CD4-positive, alpha-beta T cell (primary cell): ENCODE data around the gene SLF2. TPM values are rescaled to one million over a fixed set of nuclear protein-coding genes. Genes with fewer than 3 reads are reported as not detected.
A peak's percentile ranks its signal among the peaks of the same experiment; 100 is the strongest.

ENCODE experiments used
- ATAC-seq: fragments of 200-7000 bp; cut with Tn5 transposase; one replicate; pipeline ENCODE4 v1.10.0; 2022; ENCODE audit warnings: mild to moderate bottlenecking; ENCODE audit not compliant: poor library complexity
- CTCF ChIA-PET: fragments of 350-600 bp; sonication (Branson Sonifier 250); formaldehyde crosslinking; loops from one replicate; lab custom pipeline; 2021; ENCODE audit warnings: antibody characterized with exemption, inconsistent platforms; lab: Charles Lee
- POLR2A ChIA-PET: fragments of 350-600 bp; sonication (Branson Sonifier 250); formaldehyde crosslinking; loops from one replicate; lab custom pipeline; 2021; ENCODE audit warnings: antibody characterized with exemption, inconsistent platforms; lab: Charles Lee
- DNase-seq, 14 experiments: peaks; one replicate each; pipeline ENCODE4 v3.0.0-alpha.2; 2013 to 2020; ENCODE audit warnings: mixed read lengths in 2 of 14
- H3K27ac ChIP-seq, 2 donors: one replicate each; pipeline versions ENCODE4 v1.5.1 to v1.7.0; 2013; ENCODE audit warnings: low read length in 2 of 2, low read depth in 1 of 2, mild to moderate bottlenecking in 1 of 2
- H3K27me3 ChIP-seq, 2 experiments: 1 replicate in 1 of 2; 2 replicates in 1 of 2; pipeline versions ENCODE4 v1.6.1 to v1.7.0; 2013; ENCODE audit warnings: low read length in 2 of 2, control low read depth in 1 of 2, mild to moderate bottlenecking in 1 of 2, moderate library complexity in 1 of 2; ENCODE audit not compliant: insufficient read depth in 2 of 2, control insufficient read depth in 1 of 2
- H3K36me3 ChIP-seq: one replicate; pipeline ENCODE4 v1.6.1; 2013; ENCODE audit warnings: low read length, control low read depth; ENCODE audit not compliant: insufficient read depth
- H3K4me1 ChIP-seq: one replicate; pipeline ENCODE4 v1.6.1; 2013; ENCODE audit warnings: low read length, control low read depth; ENCODE audit not compliant: insufficient read depth
- H3K4me3 ChIP-seq: one replicate; pipeline ENCODE4 v1.5.1; 2013; ENCODE audit warnings: mild to moderate bottlenecking, low read length, moderate library complexity
- H3K9me3 ChIP-seq, 2 experiments: 1 replicate in 1 of 2; 2 replicates in 1 of 2; pipeline versions ENCODE4 v1.6.1 to v1.7.0; 2013; ENCODE audit warnings: low read length in 2 of 2, mild to moderate bottlenecking in 2 of 2, control low read depth in 1 of 2, moderate library complexity in 1 of 2; ENCODE audit not compliant: control insufficient read depth in 1 of 2, insufficient read depth in 1 of 2
- H3K27ac Mint-ChIP-seq: one replicate; pipeline ENCODE4 v1.8.0; 2020; ENCODE audit warnings: mixed read lengths
- H3K27me3 Mint-ChIP-seq: one replicate; pipeline ENCODE4 v1.8.0; 2021; ENCODE audit warnings: mixed read lengths
- H3K36me3 Mint-ChIP-seq: one replicate; pipeline ENCODE4 v1.8.0; 2021; ENCODE audit warnings: low read depth, mixed read lengths
- H3K4me1 Mint-ChIP-seq: one replicate; pipeline ENCODE4 v1.8.0; 2021; ENCODE audit warnings: low read depth, mixed read lengths
- H3K4me3 Mint-ChIP-seq: one replicate; pipeline ENCODE4 v1.8.0; 2020; ENCODE audit warnings: mild to moderate bottlenecking, mixed read lengths
- H3K9me3 Mint-ChIP-seq: one replicate; pipeline ENCODE4 v1.8.0; 2020; ENCODE audit warnings: mixed read lengths
- intact Hi-C, 2 experiments: fragments of 100-400 bp; cut with DNase I in 1 of 2; cut with micrococcal nuclease in 1 of 2; formaldehyde crosslinking; loops; one replicate each; pipeline versions ENCODE4 v1.15.1 to v1.9.0; 2023 to 2025; cut with DNase I, micrococcal nuclease
- total RNA-seq, 174 experiments: library from RNA in 2 of 174; stranded (reverse) in 2 of 174; gene quantifications; one replicate each; pipeline ENCODE4 v1.2.3 and lab custom pipeline; 2021 to 2026
- TF ChIP-seq, protein P1 (sequence below): fragments of 200-600 bp; IDR thresholded peaks from one replicate; pipeline ENCODE4 v1.8.0; 2022; ENCODE audit warnings: antibody characterized with exemption, mild to moderate bottlenecking

The SLF2 gene
- total RNA-seq, 2 experiments from 2014 or later = 11.1 TPM

DNA sequence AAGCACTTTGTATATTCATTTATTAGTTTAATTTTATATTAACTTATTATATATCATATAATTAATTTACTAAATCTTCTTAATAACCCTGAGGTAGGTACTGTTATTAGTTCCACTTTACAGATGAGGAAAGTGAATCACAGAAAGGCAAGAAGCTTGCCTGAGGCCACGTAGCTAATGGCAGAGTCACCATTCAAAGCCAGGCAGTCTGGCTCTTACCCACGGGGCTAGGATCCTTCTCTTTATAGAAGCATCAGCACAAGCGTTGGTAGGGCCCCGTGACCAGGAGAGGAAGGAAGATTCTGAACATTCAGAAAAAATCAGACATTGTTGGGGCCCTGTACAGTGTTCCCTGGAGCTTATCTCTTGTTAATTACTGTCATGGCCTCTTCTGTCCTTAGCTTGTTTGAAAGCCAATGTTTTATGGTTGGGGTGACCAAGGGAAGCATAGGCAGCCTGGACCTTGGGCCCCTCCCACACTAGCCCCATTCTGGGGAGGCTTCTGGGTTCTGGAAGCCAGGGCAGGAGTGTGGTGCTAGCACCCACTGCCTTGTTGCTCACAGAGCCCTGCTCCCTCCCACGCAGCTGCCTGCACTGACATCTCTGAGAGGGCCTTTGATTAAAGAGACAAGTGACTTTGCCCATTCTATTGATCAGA lies 31.1 kb upstream of the SLF2 start:
- no peak overlapping the region for H3K27ac ChIP-seq
- no peak overlapping the region for H3K4me3 Mint-ChIP-seq
- H3K36me3 ChIP-seq = no peaks in the 10 kb centered on the region
- intact Hi-C loops = no loop called here
- TF ChIP-seq, protein P1, sequence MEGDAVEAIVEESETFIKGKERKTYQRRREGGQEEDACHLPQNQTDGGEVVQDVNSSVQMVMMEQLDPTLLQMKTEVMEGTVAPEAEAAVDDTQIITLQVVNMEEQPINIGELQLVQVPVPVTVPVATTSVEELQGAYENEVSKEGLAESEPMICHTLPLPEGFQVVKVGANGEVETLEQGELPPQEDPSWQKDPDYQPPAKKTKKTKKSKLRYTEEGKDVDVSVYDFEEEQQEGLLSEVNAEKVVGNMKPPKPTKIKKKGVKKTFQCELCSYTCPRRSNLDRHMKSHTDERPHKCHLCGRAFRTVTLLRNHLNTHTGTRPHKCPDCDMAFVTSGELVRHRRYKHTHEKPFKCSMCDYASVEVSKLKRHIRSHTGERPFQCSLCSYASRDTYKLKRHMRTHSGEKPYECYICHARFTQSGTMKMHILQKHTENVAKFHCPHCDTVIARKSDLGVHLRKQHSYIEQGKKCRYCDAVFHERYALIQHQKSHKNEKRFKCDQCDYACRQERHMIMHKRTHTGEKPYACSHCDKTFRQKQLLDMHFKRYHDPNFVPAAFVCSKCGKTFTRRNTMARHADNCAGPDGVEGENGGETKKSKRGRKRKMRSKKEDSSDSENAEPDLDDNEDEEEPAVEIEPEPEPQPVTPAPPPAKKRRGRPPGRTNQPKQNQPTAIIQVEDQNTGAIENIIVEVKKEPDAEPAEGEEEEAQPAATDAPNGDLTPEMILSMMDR = no peak
- no peak overlapping the region for H3K27ac Mint-ChIP-seq
- ATAC-seq (no peak), DNase-seq (peak in 1 of 14 experiments; percentile 8)
- H3K9me3 Mint-ChIP-seq = no peaks in the 10 kb centered on the region
- no peaks in the 10 kb centered on the region for H3K9me3 ChIP-seq
- no peaks in the 10 kb centered on the region for H3K27me3 ChIP-seq
- ChIA-PET CTCF (no interaction called here), POLR2A (no interaction called here)
- H3K36me3 Mint-ChIP-seq = no peaks in the 10 kb centered on the region
- no peaks in the 10 kb centered on the region for H3K4me1 Mint-ChIP-seq
- peaks cover 5% of the 10 kb centered on the region for H3K27me3 Mint-ChIP-seq
- H3K4me3 ChIP-seq = no peak overlapping the region
- H3K4me1 ChIP-seq = no peaks in the 10 kb centered on the region

DNA sequence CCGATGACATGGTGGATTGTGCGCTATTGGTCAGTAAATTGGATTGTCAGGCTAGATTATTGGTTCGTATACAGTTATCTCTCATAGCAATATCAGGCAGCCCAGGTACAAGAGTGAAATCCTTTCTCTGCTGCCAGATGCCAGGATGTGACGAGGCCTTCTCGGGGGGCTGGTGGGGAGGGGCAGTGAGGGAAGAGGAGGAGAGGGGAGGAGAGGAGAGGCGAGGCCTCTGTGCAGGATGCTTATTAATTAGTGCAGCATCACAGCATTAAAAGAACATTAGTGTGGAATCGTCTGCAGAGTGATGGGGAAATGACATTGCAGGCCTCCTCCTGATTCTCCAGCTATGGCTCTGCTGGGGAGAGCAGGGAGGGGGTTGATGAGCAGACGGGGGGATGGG lies 30.5 kb upstream of the SLF2 start:
- H3K4me1 ChIP-seq = no peaks in the 10 kb centered on the region
- H3K27me3 ChIP-seq = no peaks in the 10 kb centered on the region
- Mint-ChIP-seq H3K27ac (no peak overlapping the region), H3K4me1 (no peaks in the 10 kb centered on the region), H3K27me3 (peaks cover 4% of the 10 kb centered on the region), H3K4me3 (no peak overlapping the region), H3K9me3 (no peaks in the 10 kb centered on the region), H3K36me3 (no peaks in the 10 kb centered on the region)
- TF ChIP-seq, protein P1 = no peak
- ChIA-PET POLR2A (no interaction called here), CTCF (no interaction called here)
- no peak for DNase-seq
- H3K4me3 ChIP-seq = no peak overlapping the region
- H3K27ac ChIP-seq = no peak overlapping the region
- H3K36me3 ChIP-seq = no peaks in the 10 kb centered on the region
- no peaks in the 10 kb centered on the region for H3K9me3 ChIP-seq
- intact Hi-C loops = no loop called here
- ATAC-seq = no peak

DNA sequence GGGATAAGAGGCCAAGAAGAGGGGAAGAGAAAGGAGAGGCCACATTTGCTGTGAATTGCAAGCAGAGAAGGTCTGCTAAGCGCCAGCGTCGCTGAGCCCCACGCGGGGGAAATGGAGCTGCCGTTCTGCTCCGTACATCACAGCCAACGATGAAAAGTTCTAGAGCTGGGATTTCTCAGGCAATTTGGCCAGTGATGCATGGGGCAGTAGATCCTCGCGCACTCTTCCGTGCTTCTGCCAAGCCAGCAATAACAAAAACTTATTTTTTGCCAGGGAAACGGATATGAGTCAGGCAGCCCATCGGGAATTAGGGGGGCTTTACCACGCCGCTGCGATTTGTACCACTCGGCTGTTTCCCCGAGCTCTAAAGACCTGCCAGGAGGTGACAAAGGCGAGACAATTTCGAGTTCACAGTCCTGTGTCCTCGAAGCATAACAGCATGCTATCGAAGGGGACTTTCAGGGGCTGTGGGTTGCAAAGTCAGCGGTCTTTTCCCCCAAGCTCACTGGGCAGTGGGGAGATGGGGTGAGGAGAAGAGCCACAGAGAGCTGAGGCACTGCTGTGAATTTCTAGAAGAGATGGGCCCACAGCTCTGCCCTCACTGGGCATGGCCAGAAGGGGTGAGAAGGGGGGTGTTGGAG lies 30.0 kb upstream of the SLF2 start:
- Histone ChIP-seq H3K9me3 (no peaks in the 10 kb centered on the region), H3K27me3 (peaks cover 0 to under 1% of the 10 kb centered on the region in 2 experiments), H3K36me3 (no peaks in the 10 kb centered on the region), H3K4me3 (no peak overlapping the region), H3K4me1 (no peaks in the 10 kb centered on the region), H3K27ac (no peak overlapping the region)
- DNase-seq (peak in 1 of 14 experiments; percentile 4), ATAC-seq (no peak)
- no peak overlapping the region for H3K27ac Mint-ChIP-seq
- TF ChIP-seq, protein P1 = no peak
- H3K27me3 Mint-ChIP-seq = peaks cover 4% of the 10 kb centered on the region
- CTCF ChIA-PET = no interaction called here
- no peaks in the 10 kb centered on the region for H3K4me1 Mint-ChIP-seq
- H3K9me3 Mint-ChIP-seq = no peaks in the 10 kb centered on the region
- H3K36me3 Mint-ChIP-seq = no peaks in the 10 kb centered on the region
- POLR2A ChIA-PET = no interaction called here
- intact Hi-C loops = no loop called here
- H3K4me3 Mint-ChIP-seq = no peak overlapping the region
